Smooth muscle cell (in vitro differentiated cells): Measurements from ENCODE around the gene KLK5. TPM values are rescaled to one million over a fixed set of nuclear protein-coding genes. Genes with fewer than 3 reads are reported as not detected.

Source experiments
- DNase-seq: peaks from one replicate; lab custom pipeline; 2025; ENCODE audit not compliant: unreplicated experiment; lab: John Stamatoyannopoulos, UW
- H2AFZ ChIP-seq: fragments of 200-600 bp; sonication (generic); 2 replicates; pipeline ENCODE4 v1.6.0; 2016; ENCODE audit warnings: antibody characterized with exemption, low read depth, mild to moderate bottlenecking
- H3F3A ChIP-seq: fragments of 200-600 bp; sonication (generic); 2 replicates; pipeline ENCODE4 v1.6.0; 2017; ENCODE audit warnings: antibody characterized with exemption, low read depth
- H3K27ac ChIP-seq: fragments of 200-600 bp; sonication (generic); 2 replicates; pipeline ENCODE4 v1.5.1; 2016; ENCODE audit warnings: low read depth, mild to moderate bottlenecking
- H3K27me3 ChIP-seq: fragments of 200-600 bp; sonication (generic); 2 replicates; pipeline ENCODE4 v1.6.1; 2016; ENCODE audit warnings: low read depth, mild to moderate bottlenecking
- H3K36me3 ChIP-seq: fragments of 200-600 bp; sonication (generic); 2 replicates; pipeline ENCODE4 v1.5.1; 2016; ENCODE audit warnings: low read depth
- H3K4me1 ChIP-seq: fragments of 200-600 bp; sonication (generic); 2 replicates; pipeline ENCODE4 v1.5.1; 2016; ENCODE audit warnings: low read depth
- H3K4me2 ChIP-seq: fragments of 200-600 bp; sonication (generic); 2 replicates; pipeline ENCODE4 v1.6.0; 2016; ENCODE audit warnings: mild to moderate bottlenecking
- H3K4me3 ChIP-seq: fragments of 200-600 bp; sonication (generic); 2 replicates; pipeline ENCODE4 v1.5.1; 2016; ENCODE audit warnings: mild to moderate bottlenecking
- H3K79me2 ChIP-seq: fragments of 200-600 bp; sonication (generic); 2 replicates; pipeline ENCODE4 v1.6.0; 2016; ENCODE audit warnings: low read depth, mild to moderate bottlenecking
- H3K9ac ChIP-seq: fragments of 200-600 bp; sonication (generic); 2 replicates; pipeline ENCODE4 v1.6.0; 2016; ENCODE audit warnings: low read depth
- H3K9me3 ChIP-seq: fragments of 200-600 bp; sonication (generic); replicated peaks from 2 replicates; pipeline ENCODE4 v1.5.1; 2016; ENCODE audit warnings: low read depth
- H4K20me1 ChIP-seq: fragments of 200-600 bp; sonication (generic); 2 replicates; pipeline ENCODE4 v1.6.0; 2016; ENCODE audit warnings: low read depth
- CTCF ChIP-seq: fragments of 200-600 bp; sonication (generic); IDR thresholded peaks from 2 replicates; pipeline ENCODE4 v1.5.1; 2017; ENCODE audit warnings: borderline replicate concordance, mild to moderate bottlenecking, antibody characterized with exemption; ENCODE audit not compliant: insufficient read depth, poor library complexity, severe bottlenecking
- WGBS: methylation state at CpG from one replicate; pipeline ENCODE4 v1.1.7; 2016; ENCODE audit warnings: low lambda C conversion rate; 5-methylcytosine and 5-hydroxymethylcytosine counted together
- polyA plus RNA-seq: library from polyadenylated mRNA; unstranded; fragments of >200 nt; fragmentation: Nextera tagmentation; extraction: Ambion mirVana; gene quantifications from 2 replicates; pipeline ENCODE4 v1.2.1, GENCODE V29; 2016
- total RNA-seq: library from RNA; depleted of rRNA; stranded (reverse); fragments of >200 nt; gene quantifications from 2 replicates; pipeline ENCODE4 v1.2.3, GENCODE V29; 2014

KLK5 gene
- total and polyA plus RNA-seq, 2 experiments from 2014 or later: 0.38 to 1.2 TPM

DNA sequence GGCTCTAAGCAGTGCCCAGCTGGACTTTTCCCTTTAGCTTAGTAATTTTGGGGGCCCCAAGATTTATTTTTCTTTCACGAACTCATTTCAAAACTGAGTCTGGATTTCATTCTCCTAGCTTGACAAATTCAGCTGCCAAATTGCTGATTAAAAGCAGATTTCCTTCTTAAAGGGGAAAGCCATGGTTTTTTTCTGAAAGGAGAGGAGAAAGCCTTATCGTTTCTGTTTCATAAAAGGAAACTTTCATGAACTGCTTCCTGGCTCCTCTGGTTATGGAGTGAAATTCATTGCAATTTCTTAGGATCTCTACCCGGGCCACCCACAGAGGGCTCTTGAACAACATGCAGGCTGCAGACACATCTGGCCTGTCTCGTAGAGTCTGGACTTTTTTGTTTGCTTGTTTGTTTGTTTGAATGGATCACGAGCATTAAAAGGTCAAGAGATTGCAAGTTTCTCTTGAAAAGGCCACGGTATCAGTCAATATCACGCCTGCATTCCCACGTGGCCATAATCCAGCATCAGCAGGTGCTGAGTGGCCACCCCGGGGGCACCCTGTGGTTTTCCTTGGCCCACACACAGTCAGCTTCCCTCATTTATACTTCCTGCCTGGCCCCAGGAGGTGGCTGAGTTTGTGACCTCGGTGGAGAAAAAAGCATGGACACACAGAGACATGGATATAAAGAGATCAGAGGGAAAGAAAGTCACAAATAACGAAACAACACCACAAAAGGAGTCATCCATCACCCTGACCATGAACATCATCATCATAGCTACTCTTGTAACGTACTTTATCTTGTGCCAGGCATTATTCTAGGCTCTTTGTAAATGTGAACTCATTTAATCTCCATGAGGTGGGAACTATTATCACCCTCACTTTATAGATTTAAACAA lies 31.2 kb downstream of the KLK5 start:
- H3K27me3 ChIP-seq: peaks cover 36% of the 10 kb centered on the region
- no peaks in the 10 kb centered on the region for H3K9me3 ChIP-seq
- H3F3A ChIP-seq: no peaks in the 10 kb centered on the region
- H3K4me2 ChIP-seq: no peak overlapping the region
- no peaks in the 10 kb centered on the region for H3K4me1 ChIP-seq
- no peaks in the 10 kb centered on the region for H4K20me1 ChIP-seq
- H2AFZ ChIP-seq: no peak overlapping the region
- no peak overlapping the region for H3K27ac ChIP-seq
- TF ChIP-seq CTCF: no peak
- DNase-seq: no peak
- WGBS: 31% methylated on average over 12 of the region's 12 CpGs
- H3K36me3 ChIP-seq: no peaks in the 10 kb centered on the region
- H3K4me3 ChIP-seq: no peak overlapping the region
- no peak overlapping the region for H3K9ac ChIP-seq
- H3K79me2 ChIP-seq: no peaks in the 10 kb centered on the region

GRCh38 chr19:50916069-50916468 lies 36.8 kb downstream of the KLK5 start:
- Histone ChIP-seq H3K27me3 (peaks cover 57% of the 10 kb centered on the region), H3K4me2 (no peak overlapping the region), H4K20me1 (no peaks in the 10 kb centered on the region), H2AFZ (no peak overlapping the region), H3K4me1 (no peaks in the 10 kb centered on the region), H3K9me3 (no peaks in the 10 kb centered on the region), H3K27ac (no peak overlapping the region), H3K79me2 (no peaks in the 10 kb centered on the region), H3K4me3 (no peak overlapping the region), H3K9ac (no peak overlapping the region), H3F3A (no peaks in the 10 kb centered on the region), H3K36me3 (no peaks in the 10 kb centered on the region)
- 98% methylated on average over 2 of the region's 2 CpGs for WGBS
- no peak for TF ChIP-seq CTCF
- no peak for DNase-seq

DNA sequence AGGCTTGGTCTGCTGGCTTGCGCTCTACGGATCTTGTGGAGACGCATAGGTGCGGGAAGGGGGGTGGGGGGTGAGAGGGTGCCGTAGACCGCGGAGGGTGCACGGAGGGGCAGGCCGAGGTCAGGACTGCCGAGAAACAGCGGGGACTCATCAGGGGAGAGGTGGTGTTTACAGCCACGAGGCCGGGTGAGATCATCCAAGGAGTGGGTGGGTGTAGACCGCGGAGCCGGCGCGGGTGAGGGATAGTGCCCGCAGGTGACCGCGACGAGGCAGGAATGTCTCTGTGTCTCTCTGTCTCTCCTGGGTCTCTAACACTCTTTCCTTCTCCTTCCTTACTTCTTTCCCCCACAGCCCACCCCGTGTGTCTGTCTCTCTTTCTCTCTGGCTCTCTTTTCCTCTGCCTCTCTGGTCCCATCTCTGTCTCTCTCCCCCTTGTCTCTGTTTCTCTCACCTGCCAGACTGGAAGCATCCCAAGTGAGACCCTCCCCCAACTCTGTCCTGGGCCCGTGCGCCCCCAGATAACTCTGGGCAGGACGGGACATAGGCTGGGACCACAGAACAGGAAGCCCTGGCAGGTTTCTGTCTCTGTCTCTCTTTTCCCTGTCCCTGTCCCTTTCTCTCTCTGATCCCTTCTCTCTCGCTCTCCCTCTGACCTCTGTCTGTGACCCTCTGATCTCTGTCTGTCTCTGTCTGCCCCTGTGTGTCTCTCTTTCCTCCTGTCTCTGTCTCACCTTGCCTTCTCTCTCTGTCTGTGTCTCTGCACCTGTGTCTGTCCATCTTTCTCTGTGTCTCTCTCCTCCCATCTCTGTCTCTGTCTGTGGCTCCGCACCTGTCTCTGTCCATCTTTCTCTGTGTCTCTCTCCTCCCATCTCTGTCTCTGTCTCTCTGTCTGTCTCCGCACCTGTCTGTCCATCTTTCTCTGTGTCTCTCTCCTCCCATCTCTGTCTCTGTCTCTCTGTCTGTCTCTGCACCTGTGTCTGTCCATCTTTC lies 39.8 kb downstream of the KLK5 start:
- Histone ChIP-seq H3F3A (no peaks in the 10 kb centered on the region), H3K4me3 (no peak overlapping the region), H3K9me3 (no peaks in the 10 kb centered on the region), H3K79me2 (no peaks in the 10 kb centered on the region), H3K9ac (no peak overlapping the region), H3K36me3 (no peaks in the 10 kb centered on the region), H4K20me1 (no peaks in the 10 kb centered on the region), H3K4me2 (no peak overlapping the region), H3K27me3 (peaks cover 64% of the 10 kb centered on the region), H2AFZ (no peak overlapping the region), H3K4me1 (no peaks in the 10 kb centered on the region), H3K27ac (no peak overlapping the region)
- DNase-seq: no peak
- no peak for TF ChIP-seq CTCF
- WGBS: 49% methylated on average over 14 of the region's 29 CpGs
